ENCODE results near the gene TNXB. TPM values are rescaled to one million over a fixed set of nuclear protein-coding genes. Genes with fewer than 3 reads are reported as not detected.
"Not testable (repeated sequence)": the region's sequence is repeated elsewhere in the genome, so short reads cannot be mapped to it uniquely, and the experiment has no call there.

Gene TNXB
- total and polyA plus RNA-seq, 5 donors = 77.9 to 182 (median 111) TPM

GRCh38 chr6:32052626-32053025 is 56.5 kb downstream of the TNXB start:
- H3K27me3 ChIP-seq (ENCODE audit: control insufficient read depth, insufficient read depth); H3K9me3 ChIP-seq (ENCODE audit: control insufficient read depth, low read length); ATAC-seq; H3K4me3 ChIP-seq (ENCODE audit: low read length); H3K27ac ChIP-seq (ENCODE audit: low read length); intact Hi-C loops (cut with DNase I); H3K4me1 ChIP-seq (ENCODE audit: control insufficient read depth, insufficient read depth, low read length): not testable (repeated sequence)
- WGBS = 78% methylated on average over 20 of the region's 20 CpGs
- DNase-seq = peak; percentile 18 to 52 (median 50)

GRCh38 chr6:32050562-32050961 is 58.6 kb downstream of the TNXB start:
- WGBS = 70% methylated on average over 5 of the region's 5 CpGs
- intact Hi-C loops (cut with DNase I) = no loop called here

GRCh38 chr6:32049736-32050135 is 59.4 kb downstream of the TNXB start:
- H3K27me3 ChIP-seq (ENCODE audit: control insufficient read depth, insufficient read depth); H3K4me1 ChIP-seq (ENCODE audit: control insufficient read depth, insufficient read depth, low read length); H3K9me3 ChIP-seq (ENCODE audit: control insufficient read depth, low read length); H3K4me3 ChIP-seq (ENCODE audit: low read length); H3K27ac ChIP-seq (ENCODE audit: low read length); ATAC-seq: not testable (repeated sequence)
- intact Hi-C loops (cut with DNase I) = loop anchor here in 1 of 4 donors (10.0 kb wide), 1 partner anchor 45 kb away; no protein-coding TSS in a partner anchor
- WGBS = 91% methylated on average over 8 of the region's 11 CpGs
- peak; percentile 10 to 62 (median 36) for DNase-seq

More at GRCh38 chr6:32050562-32050961, 58.6 kb downstream of the TNXB start:
- no peaks in the 10 kb centered on the region for H3K9me3 ChIP-seq (ENCODE audit: control insufficient read depth, low read length)
- peak in 2 of 3 donors; percentile 3 to 30 for DNase-seq
- peaks cover 3% of the 10 kb centered on the region for H3K4me1 ChIP-seq (ENCODE audit: control insufficient read depth, insufficient read depth, low read length)
- H3K27me3 ChIP-seq (ENCODE audit: control insufficient read depth, insufficient read depth) = no peaks in the 10 kb centered on the region
- H3K27ac ChIP-seq (ENCODE audit: low read length) = no peak overlapping the region
- H3K4me3 ChIP-seq (ENCODE audit: low read length) = no peak overlapping the region
- no peak for ATAC-seq

GRCh38 chr6:32049149-32049548 is 60.0 kb downstream of the TNXB start:
- peak in 2 of 3 donors; percentile 39 to 44 for DNase-seq
- H3K4me1 ChIP-seq (ENCODE audit: control insufficient read depth, insufficient read depth, low read length); H3K4me3 ChIP-seq (ENCODE audit: low read length); ATAC-seq; H3K9me3 ChIP-seq (ENCODE audit: control insufficient read depth, low read length); H3K27ac ChIP-seq (ENCODE audit: low read length); H3K27me3 ChIP-seq (ENCODE audit: control insufficient read depth, insufficient read depth): not testable (repeated sequence)
- intact Hi-C loops (cut with DNase I) = loop anchor here in 1 of 4 donors (10.0 kb wide), 1 partner anchor 46 kb away; no protein-coding TSS in a partner anchor
- WGBS = 92% methylated on average over 21 of the region's 21 CpGs

- Histone ChIP-seq H3K4me3 (ENCODE audit: low read length) (no peak overlapping the region), H3K27ac (ENCODE audit: low read length) (peak overlapping the region; percentile 28), H3K27me3 (ENCODE audit: control insufficient read depth, insufficient read depth) (no peaks in the 10 kb centered on the region), H3K4me1 (ENCODE audit: control insufficient read depth, insufficient read depth, low read length) (peaks cover 3% of the 10 kb centered on the region), H3K9me3 (ENCODE audit: control insufficient read depth, low read length) (no peaks in the 10 kb centered on the region)
- intact Hi-C loops (cut with DNase I) = loop anchor here in 1 of 4 donors (10.0 kb wide), 1 partner anchor 47 kb away; no protein-coding TSS in a partner anchor
- 45% methylated on average over 42 of the region's 42 CpGs for WGBS
- DNase-seq (peak; percentile 77 to 91 (median 89)), ATAC-seq (peak; percentile 38 to 54)
Measured at GRCh38 chr6:32047855-32048766, 61.0 kb downstream of the TNXB start.

GRCh38 chr6:32047539-32047854 is 61.6 kb downstream of the TNXB start:
- peak overlapping the region; percentile 3 for H3K27ac ChIP-seq (ENCODE audit: low read length)
- no peak for ATAC-seq

GRCh38 chr6:32047084-32047478 is 62.1 kb downstream of the TNXB start:
- Histone ChIP-seq H3K27me3 (ENCODE audit: control insufficient read depth, insufficient read depth) (no peaks in the 10 kb centered on the region), H3K9me3 (ENCODE audit: control insufficient read depth, low read length) (no peaks in the 10 kb centered on the region), H3K4me3 (ENCODE audit: low read length) (no peak overlapping the region), H3K4me1 (ENCODE audit: control insufficient read depth, insufficient read depth, low read length) (peaks cover 3% of the 10 kb centered on the region), H3K27ac (ENCODE audit: low read length) (peak overlapping the region; percentile 85)
- ATAC-seq (peak; percentile 67 to 84), DNase-seq (peak in 2 of 3 donors; percentile 83 to 85)
- 52% methylated on average over 11 of the region's 11 CpGs for WGBS
- intact Hi-C loops (cut with DNase I) = loop anchor here in 1 of 4 donors (10.0 kb wide), 1 partner anchor 48 kb away; no protein-coding TSS in a partner anchor

More at GRCh38 chr6:32047539-32047854, 61.6 kb downstream of the TNXB start:
- H3K4me3 ChIP-seq (ENCODE audit: low read length) = no peak overlapping the region
- H3K27me3 ChIP-seq (ENCODE audit: control insufficient read depth, insufficient read depth) = no peaks in the 10 kb centered on the region
- WGBS = 69% methylated on average over 6 of the region's 6 CpGs
- intact Hi-C loops (cut with DNase I) = loop anchor here in 1 of 4 donors (10.0 kb wide), 1 partner anchor 47 kb away; no protein-coding TSS in a partner anchor
- H3K9me3 ChIP-seq (ENCODE audit: control insufficient read depth, low read length) = no peaks in the 10 kb centered on the region
- DNase-seq = peak in 1 of 3 donors; percentile 29
- peaks cover 3% of the 10 kb centered on the region for H3K4me1 ChIP-seq (ENCODE audit: control insufficient read depth, insufficient read depth, low read length)

- WGBS = 35% methylated on average over 14 of the region's 14 CpGs
- DNase-seq (peak; percentile 73 to 89 (median 86)), ATAC-seq (peak; percentile 32 to 46)
- peaks cover 3% of the 10 kb centered on the region for H3K4me1 ChIP-seq (ENCODE audit: control insufficient read depth, insufficient read depth, low read length)
- peak overlapping the region; percentile 85 for H3K27ac ChIP-seq (ENCODE audit: low read length)
- H3K27me3 ChIP-seq (ENCODE audit: control insufficient read depth, insufficient read depth) = no peaks in the 10 kb centered on the region
- no peak overlapping the region for H3K4me3 ChIP-seq (ENCODE audit: low read length)
- intact Hi-C loops (cut with DNase I) = loop anchor here in 1 of 4 donors (10.0 kb wide), 1 partner anchor 48 kb away; no protein-coding TSS in a partner anchor
- no peaks in the 10 kb centered on the region for H3K9me3 ChIP-seq (ENCODE audit: control insufficient read depth, low read length)
Measured at GRCh38 chr6:32046450-32047083, 62.6 kb downstream of the TNXB start.

GRCh38 chr6:32045811-32046449 is 63.2 kb downstream of the TNXB start:
- peak overlapping the region; percentile 85 for H3K27ac ChIP-seq (ENCODE audit: low read length)
- ATAC-seq (peak; percentile 33 to 40), DNase-seq (peak; percentile 64 to 82 (median 82))
- H3K4me1 ChIP-seq (ENCODE audit: control insufficient read depth, insufficient read depth, low read length) = peaks cover 3% of the 10 kb centered on the region
- intact Hi-C loops (cut with DNase I) = loop anchor here in 1 of 4 donors (10.0 kb wide), 1 partner anchor 49 kb away; no protein-coding TSS in a partner anchor
- no peaks in the 10 kb centered on the region for H3K27me3 ChIP-seq (ENCODE audit: control insufficient read depth, insufficient read depth)
- no peak overlapping the region for H3K4me3 ChIP-seq (ENCODE audit: low read length)
- no peaks in the 10 kb centered on the region for H3K9me3 ChIP-seq (ENCODE audit: control insufficient read depth, low read length)
- WGBS = 61% methylated on average over 22 of the region's 22 CpGs

GRCh38 chr6:32044916-32045315 is 64.2 kb downstream of the TNXB start:
- not testable (repeated sequence) for H3K27me3 ChIP-seq (ENCODE audit: control insufficient read depth, insufficient read depth); H3K4me1 ChIP-seq (ENCODE audit: control insufficient read depth, insufficient read depth, low read length); H3K9me3 ChIP-seq (ENCODE audit: control insufficient read depth, low read length); ATAC-seq; H3K4me3 ChIP-seq (ENCODE audit: low read length); H3K27ac ChIP-seq (ENCODE audit: low read length)
- intact Hi-C loops (cut with DNase I) = loop anchor here in 1 of 4 donors (10.0 kb wide), 1 partner anchor 50 kb away; no protein-coding TSS in a partner anchor
- DNase-seq = peak in 2 of 3 donors; percentile 14 to 60
- WGBS = 87% methylated on average over 11 of the region's 18 CpGs
